Endothelial cell of umbilical vein (primary cell): ENCODE data around the gene RINT1. TPM values are rescaled to one million over a fixed set of nuclear protein-coding genes. Genes with fewer than 3 reads are reported as not detected.

Experiments used
- BruUV-seq: library from RNA; stranded (reverse); fragments of 400-500 nt; replicated peaks from 2 replicates; lab custom pipeline; 2021; lab: Mats Ljungman, UMichigan
- CTCF ChIA-PET: fragments of 300-600, 350-600 bp; sonication (Branson Sonifier 250); formaldehyde crosslinking; loops from one replicate; lab custom pipeline; 2021; ENCODE audit warnings: antibody characterized with exemption, inconsistent platforms; lab: Charles Lee
- POLR2A ChIA-PET: fragments of 300-600, 350-600 bp; sonication (Branson Sonifier 250); formaldehyde crosslinking; loops from one replicate; lab custom pipeline; 2021; ENCODE audit warnings: antibody characterized with exemption, inconsistent platforms; lab: Charles Lee
- DNase-seq: peaks from one replicate; pipeline ENCODE4 v3.0.0-alpha.2; 2011; ENCODE audit warnings: low read depth, low spot score
- FAIRE-seq: peaks from 2 replicates; lab custom pipeline; 2011; peaks lifted over from hg19 to GRCh38; lab: Jason Lieb, UNC
- H2AFZ ChIP-seq: 2 replicates; pipeline ENCODE4 v1.6.0; 2012; ENCODE audit warnings: low read depth, low read length, control low read depth, inconsistent platforms
- H3K27ac ChIP-seq: 2 replicates; pipeline ENCODE4 v1.5.1; 2011; ENCODE audit warnings: low read depth, mild to moderate bottlenecking, control low read depth, low read length, moderate library complexity; ENCODE audit not compliant: insufficient read depth
- H3K27me3 ChIP-seq, 2 experiments: 2 replicates each; pipeline versions ENCODE4 v1.6.0 to v1.6.1; 2011; ENCODE audit warnings: low read length in 2 of 2, mixed read lengths in 1 of 2; ENCODE audit not compliant: control insufficient read depth in 2 of 2, insufficient read depth in 2 of 2
- H3K36me3 ChIP-seq, 2 experiments: 2 replicates in 1 of 2; 3 replicates in 1 of 2; pipeline ENCODE4 v1.5.1; 2011; ENCODE audit warnings: low read length in 2 of 2, mild to moderate bottlenecking in 1 of 2, moderate library complexity in 1 of 2; ENCODE audit not compliant: control insufficient read depth in 2 of 2, insufficient read depth in 2 of 2; ENCODE audit errors: extremely low read depth in 1 of 2
- H3K4me1 ChIP-seq: 3 replicates; pipeline ENCODE4 v1.5.1; 2011; ENCODE audit warnings: mild to moderate bottlenecking, low read length; ENCODE audit not compliant: control insufficient read depth, insufficient read depth; ENCODE audit errors: extremely low read depth
- H3K4me2 ChIP-seq: 2 replicates; pipeline ENCODE4 v1.6.1; 2011; ENCODE audit warnings: low read length, control low read depth, mixed read lengths; ENCODE audit not compliant: insufficient read depth
- H3K4me3 ChIP-seq, 3 experiments: fragments of 200-600 bp in 1 of 3; sonication (generic), shearing (Covaris generic) in 1 of 3; replicated peaks in 1 of 3; 2 replicates each; pipeline ENCODE4 v1.5.1; 2011 to 2016; ENCODE audit warnings: control low read depth in 3 of 3, low read length in 3 of 3, mild to moderate bottlenecking in 2 of 3, inconsistent platforms in 1 of 3, low read depth in 1 of 3, moderate library complexity in 1 of 3; ENCODE audit not compliant: insufficient read depth in 1 of 3
- H3K79me2 ChIP-seq: 2 replicates; pipeline ENCODE4 v1.6.0; 2012; ENCODE audit warnings: low read length, inconsistent platforms; ENCODE audit not compliant: control insufficient read depth, insufficient read depth
- H3K9ac ChIP-seq: replicated peaks from 2 replicates; pipeline ENCODE3; 2011; ENCODE audit warnings: low read length, control low read depth; ENCODE audit not compliant: insufficient read depth; ENCODE audit errors: extremely low read depth
- H3K9me1 ChIP-seq: replicated peaks from 3 replicates; pipeline ENCODE4 v1.6.0; 2011; ENCODE audit warnings: mild to moderate bottlenecking, low read length; ENCODE audit not compliant: control insufficient read depth, insufficient read depth; ENCODE audit errors: extremely low read depth
- H3K9me3 ChIP-seq: replicated peaks from 2 replicates; pipeline ENCODE4 v1.5.1; 2012; ENCODE audit warnings: low read length, inconsistent platforms; ENCODE audit not compliant: control insufficient read depth, insufficient read depth
- H4K20me1 ChIP-seq: replicated peaks from 2 replicates; pipeline ENCODE3; 2011; ENCODE audit warnings: mild to moderate bottlenecking, low read length; ENCODE audit not compliant: control insufficient read depth, insufficient read depth; ENCODE audit errors: extremely low read depth
- EZH2 ChIP-seq: IDR thresholded peaks from 2 replicates; pipeline ENCODE4 v1.6.1; 2012; ENCODE audit warnings: borderline replicate concordance, low read depth, mild to moderate bottlenecking, moderate library complexity, low read length, inconsistent platforms; ENCODE audit not compliant: severe bottlenecking
- FOS ChIP-seq: IDR thresholded peaks from 2 replicates; pipeline ENCODE4 v1.6.1; 2011; ENCODE audit warnings: mild to moderate bottlenecking, low read length, moderate library complexity, borderline replicate concordance; ENCODE audit not compliant: insufficient read depth
- GATA2 ChIP-seq: IDR thresholded peaks from 2 replicates; pipeline ENCODE4 v1.7.0; 2011; ENCODE audit warnings: low read depth, mild to moderate bottlenecking, moderate library complexity, mixed read lengths, low read length; ENCODE audit not compliant: insufficient read length, insufficient read depth
- JUN ChIP-seq: IDR thresholded peaks from 2 replicates; pipeline ENCODE4 v1.6.1; 2011; ENCODE audit warnings: borderline replicate concordance, low read depth; ENCODE audit not compliant: insufficient read length, insufficient read depth
- MYC ChIP-seq: IDR thresholded peaks from one replicate; pipeline ENCODE4 v1.6.1; 2011; ENCODE audit warnings: mild to moderate bottlenecking, low read depth, low read length
- POLR2A ChIP-seq: IDR thresholded peaks from 2 replicates; pipeline ENCODE4 v1.6.1; 2012; ENCODE audit warnings: low read depth, mild to moderate bottlenecking, control low read depth, low read length
- POLR2AphosphoS5 ChIP-seq: IDR thresholded peaks from 2 replicates; pipeline ENCODE4 v1.6.1; 2012; ENCODE audit warnings: low read depth, mild to moderate bottlenecking, control low read depth, low read length, moderate library complexity; ENCODE audit not compliant: insufficient read depth
- dilution Hi-C: fragments of 300-500 bp; cut with MboI; formaldehyde crosslinking; loops from one replicate; pipeline ENCODE4 v1.15.0; 2019; ENCODE audit warnings: low sequenced_read_pairs; ENCODE audit not compliant: extremely low pct_ligation_motif_present
- intact Hi-C: fragments of 100-400 bp; cut with micrococcal nuclease; formaldehyde crosslinking; loops from one replicate; pipeline ENCODE4 v1.10.0; 2022
- polyA plus RNA-seq, 4 experiments: library from polyadenylated mRNA; depleted of rRNA in 3 of 4; stranded (reverse) in 3 of 4; unstranded in 1 of 4; fragments of >200 nt; gene quantifications; 2 replicates each; pipeline versions ENCODE4 v1.2.1 to v1.2.3, GENCODE V29; 2011 to 2012; ENCODE audit warnings: missing spikeins in 1 of 4
- total RNA-seq: library from RNA; stranded (reverse); gene quantifications from 2 replicates; pipeline ENCODE4 v1.2.3, GENCODE V29; 2021
- TF ChIP-seq, protein P1 (sequence below), 2 donors: IDR thresholded peaks; 1 replicate in 1 of 2; 2 replicates in 1 of 2; pipeline ENCODE4 v1.5.1; 2011; ENCODE audit warnings: low read length in 2 of 2, mild to moderate bottlenecking in 2 of 2, moderate library complexity in 2 of 2, control low read depth in 1 of 2, inconsistent platforms in 1 of 2, low read depth in 1 of 2; ENCODE audit not compliant: insufficient read depth in 1 of 2; ENCODE audit errors: extremely low read depth in 1 of 2

Gene RINT1
- total and polyA plus RNA-seq, 2 donors (not counting 3 experiments of a cell fraction or from before 2014, with no cell fraction given) = 10.8 to 23.4 TPM

DNA sequence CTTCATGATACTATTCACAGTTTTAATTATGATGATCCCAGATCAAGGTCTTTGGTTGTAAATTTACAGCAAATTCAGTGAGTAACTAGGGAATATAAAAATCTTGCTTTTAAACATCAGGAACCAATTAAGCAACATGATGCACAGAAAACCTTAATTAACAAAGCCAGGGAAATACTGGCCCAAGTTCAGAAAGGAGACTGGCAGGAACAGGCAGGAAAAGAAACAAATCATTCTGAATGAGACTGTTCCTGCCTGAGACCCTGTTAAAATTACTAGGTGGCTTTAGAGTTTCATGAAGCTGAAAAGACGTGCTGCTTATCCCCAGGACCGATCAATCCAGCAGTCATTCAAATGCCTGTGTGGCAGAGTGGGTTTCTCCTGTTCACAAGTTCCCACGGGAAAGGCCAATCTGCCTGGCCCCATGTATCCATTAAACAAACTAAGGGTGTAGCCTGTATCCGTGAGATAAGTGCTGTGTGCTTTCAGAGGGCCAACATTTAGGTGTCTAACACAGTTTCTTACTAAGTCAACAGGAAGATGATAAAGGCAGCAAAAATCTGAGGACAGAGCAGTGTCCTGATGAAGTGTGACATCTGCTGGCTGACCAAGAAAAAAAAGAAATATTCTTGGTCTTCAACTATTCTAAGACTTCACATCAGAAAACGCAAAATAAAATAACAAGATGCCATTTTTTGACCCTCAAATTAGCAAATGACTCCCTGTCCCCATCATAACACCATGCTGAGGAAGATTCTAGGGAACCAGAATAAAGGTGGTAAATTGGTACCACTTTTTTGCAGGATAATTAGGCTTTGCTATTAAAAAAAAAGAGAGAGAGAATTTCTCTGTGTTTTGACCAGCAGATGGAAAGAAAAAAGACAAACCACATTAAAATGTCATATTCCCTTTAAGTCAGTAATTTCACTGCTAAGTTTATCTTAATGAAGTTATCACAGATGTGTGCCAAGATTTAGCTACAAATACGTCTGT lies 44.1 kb upstream of the RINT1 start:
- Histone ChIP-seq H2AFZ (no peak overlapping the region), H3K4me1 (peaks cover 29% of the 10 kb centered on the region), H3K36me3 (peaks cover 0 to 4% of the 10 kb centered on the region in 2 experiments), H3K9me3 (no peaks in the 10 kb centered on the region), H3K9ac (peak overlapping the region; percentile 90), H3K27me3 (no peaks in the 10 kb centered on the region), H3K79me2 (peaks cover 6% of the 10 kb centered on the region), H4K20me1 (no peaks in the 10 kb centered on the region), H3K4me2 (peak overlapping the region; percentile 59), H3K27ac (peak overlapping the region; percentile 98), H3K4me3 (peak overlapping the region in 1 of 3 experiments; percentile 10), H3K9me1 (no peaks in the 10 kb centered on the region)
- TSS peak; percentile 94 for BruUV-seq
- CTCF ChIA-PET = interaction anchor here (0.5 to 2.0 kb wide), 9 partner anchors 9 to 566 kb away, joined by 3 to 12 read pairs (median 4); no protein-coding TSS in a partner anchor
- POLR2A ChIA-PET = no interaction called here
- intact Hi-C loops = loop anchor here (1.0 to 10.0 kb wide), 11 partner anchors 10 to 605 kb away; partner anchors contain the start of gene KMT2E
- peak; percentile 100 for DNase-seq
- dilution Hi-C loops = no loop called here
- peak; percentile 97 for FAIRE-seq
- peak; percentile 93 for TF ChIP-seq JUN
- no peak for TF ChIP-seq EZH2
- peak; percentile 93 for TF ChIP-seq POLR2AphosphoS5
- TF ChIP-seq FOS = peak; percentile 76
- TF ChIP-seq, protein P1, sequence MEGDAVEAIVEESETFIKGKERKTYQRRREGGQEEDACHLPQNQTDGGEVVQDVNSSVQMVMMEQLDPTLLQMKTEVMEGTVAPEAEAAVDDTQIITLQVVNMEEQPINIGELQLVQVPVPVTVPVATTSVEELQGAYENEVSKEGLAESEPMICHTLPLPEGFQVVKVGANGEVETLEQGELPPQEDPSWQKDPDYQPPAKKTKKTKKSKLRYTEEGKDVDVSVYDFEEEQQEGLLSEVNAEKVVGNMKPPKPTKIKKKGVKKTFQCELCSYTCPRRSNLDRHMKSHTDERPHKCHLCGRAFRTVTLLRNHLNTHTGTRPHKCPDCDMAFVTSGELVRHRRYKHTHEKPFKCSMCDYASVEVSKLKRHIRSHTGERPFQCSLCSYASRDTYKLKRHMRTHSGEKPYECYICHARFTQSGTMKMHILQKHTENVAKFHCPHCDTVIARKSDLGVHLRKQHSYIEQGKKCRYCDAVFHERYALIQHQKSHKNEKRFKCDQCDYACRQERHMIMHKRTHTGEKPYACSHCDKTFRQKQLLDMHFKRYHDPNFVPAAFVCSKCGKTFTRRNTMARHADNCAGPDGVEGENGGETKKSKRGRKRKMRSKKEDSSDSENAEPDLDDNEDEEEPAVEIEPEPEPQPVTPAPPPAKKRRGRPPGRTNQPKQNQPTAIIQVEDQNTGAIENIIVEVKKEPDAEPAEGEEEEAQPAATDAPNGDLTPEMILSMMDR (IDR thresholded peaks at IDR 0.05; ENCODE audit: extremely low read depth in 1 of 2, insufficient read depth in 1 of 2, low read depth in 1 of 2, low read length in 2 of 2) = peak; percentile 22 to 39
- peak; percentile 78 for TF ChIP-seq POLR2A
- TF ChIP-seq GATA2 = peak; percentile 96
- TF ChIP-seq MYC = no peak
